Panc1 (cell line): ENCODE data around the gene LRRC47. TPM values are rescaled to one million over a fixed set of nuclear protein-coding genes. Genes with fewer than 3 reads are reported as not detected.

Experiments
- ATAC-seq: fragments of 200-7000 bp; cut with Tn5 transposase; 2 replicates; pipeline ENCODE4 v1.9.1; 2020; ENCODE audit warnings: mild to moderate bottlenecking, moderate library complexity
- BruUV-seq: library from RNA; stranded (reverse); fragments of 400-500 nt; replicated peaks from 2 replicates; lab custom pipeline; 2021; lab: Mats Ljungman, UMichigan
- CTCF ChIA-PET: fragments of 300-600 bp; sonication (Branson Sonifier 250); formaldehyde crosslinking; loops from one replicate; lab custom pipeline; 2022; ENCODE audit warnings: antibody characterized with exemption; lab: Charles Lee
- POLR2A ChIA-PET: fragments of 300-600 bp; sonication (Branson Sonifier 250); formaldehyde crosslinking; loops from one replicate; lab custom pipeline; 2022; ENCODE audit warnings: antibody characterized with exemption; lab: Charles Lee
- DNase-seq: peaks from one replicate; pipeline ENCODE4 v3.0.0-alpha.2; 2010; ENCODE audit warnings: low read depth, low spot score
- H3K27ac ChIP-seq: 2 replicates; pipeline ENCODE4 v1.5.1; 2011; ENCODE audit warnings: mild to moderate bottlenecking, low read length, inconsistent platforms
- H3K27me3 ChIP-seq: fragments of 200-500 bp; sonication (Bioruptor generic); 2 replicates; pipeline ENCODE4 v1.6.0; 2014; ENCODE audit warnings: low read length, inconsistent platforms; ENCODE audit not compliant: control insufficient read depth, insufficient read depth
- H3K36me3 ChIP-seq: fragments of 200-500 bp; sonication (Bioruptor generic); 2 replicates; pipeline ENCODE4 v1.5.1; 2014; ENCODE audit warnings: inconsistent platforms, mild to moderate bottlenecking, low read length, moderate library complexity; ENCODE audit not compliant: control insufficient read depth, insufficient read depth
- H3K4me1 ChIP-seq: 2 replicates; pipeline ENCODE4 v1.5.1; 2011; ENCODE audit warnings: inconsistent platforms, mild to moderate bottlenecking, low read length, moderate library complexity; ENCODE audit not compliant: control insufficient read depth, insufficient read depth
- H3K4me3 ChIP-seq, 2 experiments: 2 replicates each; pipeline ENCODE4 v1.5.1; 2011 to 2012; ENCODE audit warnings: low read depth in 2 of 2, low read length in 2 of 2, mild to moderate bottlenecking in 2 of 2, inconsistent platforms in 1 of 2, moderate library complexity in 1 of 2
- H3K9me3 ChIP-seq: fragments of 200-500 bp; sonication (Bioruptor generic); 2 replicates; pipeline ENCODE4 v1.5.1; 2014; ENCODE audit warnings: low read depth, mild to moderate bottlenecking, inconsistent platforms, low read length, moderate library complexity; ENCODE audit not compliant: control insufficient read depth, insufficient read depth
- CTCF ChIP-seq: fragments of 450-650 bp; IDR thresholded peaks from 2 replicates; pipeline ENCODE4 v1.5.1; 2017; ENCODE audit warnings: mild to moderate bottlenecking
- POLR2AphosphoS5 ChIP-seq: IDR thresholded peaks from 2 replicates; pipeline ENCODE4 v1.6.1; 2012; ENCODE audit warnings: mild to moderate bottlenecking, low read depth, low read length, moderate library complexity
- REST ChIP-seq, 2 experiments: IDR thresholded peaks; 2 replicates each; pipeline ENCODE4 v1.6.1; 2011 to 2012; ENCODE audit warnings: low read depth in 2 of 2, control low read depth in 1 of 2, low read length in 1 of 2, mild to moderate bottlenecking in 1 of 2, moderate library complexity in 1 of 2; ENCODE audit not compliant: insufficient read depth in 1 of 2
- SIN3A ChIP-seq: IDR thresholded peaks from 2 replicates; pipeline ENCODE4 v1.6.1; 2012; ENCODE audit warnings: low read depth, mild to moderate bottlenecking, low read length, moderate library complexity, borderline replicate concordance; ENCODE audit not compliant: insufficient read depth
- TCF7L2 ChIP-seq: IDR thresholded peaks from 2 replicates; pipeline ENCODE4 v1.6.1; 2011; ENCODE audit warnings: mild to moderate bottlenecking, low read depth, low read length, inconsistent platforms
- in situ Hi-C: cut with HindIII; loops from 2 replicates; pipeline ENCODE4 v1.10.0; 2016; ENCODE audit warnings: low sequenced_read_pairs, low pct_unique_long_range_greater_than_20kb
- intact Hi-C: fragments of 100-400 bp; cut with micrococcal nuclease; formaldehyde crosslinking; loops from one replicate; pipeline ENCODE4 v1.10.0; 2022; ENCODE audit not compliant: unreplicated experiment
- total RNA-seq: library from RNA; stranded (reverse); gene quantifications from one replicate; pipeline ENCODE4 v1.2.1, GENCODE V29; 2021; ENCODE audit not compliant: unreplicated experiment

LRRC47 gene
- total RNA-seq, 1 experiment from 2014 or later, result 51.0 TPM

GRCh38 chr1:3743826-3744225, 52.5 kb downstream of the LRRC47 start:
- intact Hi-C loops, result no loop called here

GRCh38 chr1:3743421-3743820, 52.9 kb downstream of the LRRC47 start:
- Histone ChIP-seq H3K4me1 (peaks cover 8% of the 10 kb centered on the region), H3K27ac (no peak overlapping the region), H3K27me3 (no peaks in the 10 kb centered on the region), H3K4me3 (no peak overlapping the region), H3K9me3 (no peaks in the 10 kb centered on the region), H3K36me3 (no peaks in the 10 kb centered on the region; the same call in 1 of the 2 replicates)
- DNase-seq, result no peak
- no TSS peak for BruUV-seq
- TF ChIP-seq POLR2AphosphoS5 (no peak), TCF7L2 (no peak), CTCF (no peak), REST (IDR thresholded peaks at IDR 0.05; ENCODE audit: insufficient read depth in 1 of 2, low read depth in 2 of 2, low read length in 1 of 2) (no peak), SIN3A (no peak)
- intact Hi-C loops, result no loop called here
- ChIA-PET POLR2A (no interaction called here), CTCF (no interaction called here)
- in situ Hi-C loops, result no loop called here
- no peak for ATAC-seq

More at GRCh38 chr1:3743826-3744225, 52.5 kb downstream of the LRRC47 start:
- TF ChIP-seq CTCF (no peak), TCF7L2 (no peak), SIN3A (no peak), REST (IDR thresholded peaks at IDR 0.05; ENCODE audit: insufficient read depth in 1 of 2, low read depth in 2 of 2, low read length in 1 of 2) (no peak), POLR2AphosphoS5 (no peak)
- POLR2A ChIA-PET, result no interaction called here
- BruUV-seq, result no TSS peak
- DNase-seq (no peak), ATAC-seq (no peak)
- H3K4me3 ChIP-seq, result no peak overlapping the region
- H3K9me3 ChIP-seq, result no peaks in the 10 kb centered on the region
- CTCF ChIA-PET, result no interaction called here
- in situ Hi-C loops, result no loop called here
- H3K27me3 ChIP-seq, result no peaks in the 10 kb centered on the region
- H3K27ac ChIP-seq, result no peak overlapping the region
- no peaks in the 10 kb centered on the region; the same call in 1 of the 2 replicates for H3K36me3 ChIP-seq
- peaks cover 8% of the 10 kb centered on the region for H3K4me1 ChIP-seq
